ENCODE results near the gene TMEM19. TPM values are rescaled to one million over a fixed set of nuclear protein-coding genes. Genes with fewer than 3 reads are reported as not detected.

TMEM19 gene
- total RNA-seq (12.7 and 12.9 TPM in 2 replicates), polyA plus RNA-seq (12.1 and 19.8 TPM in 2 replicates)

GRCh38 chr12:71685914-71686657 is at the start of gene TMEM19:
Gene TMEM19, plus strand, starts transcription at chr12:71686082. Its CDS starts 599 bp downstream, at chr12:71686681.
- Histone ChIP-seq H3K36me3 (no peaks in the 10 kb centered on the region), H3K4me1 (ENCODE audit: low read depth) (peaks cover 13% of the 10 kb centered on the region), H3K4me3 (peak within 1 kb of the TSS; percentile 63), H3K27me3 (no peaks in the 10 kb centered on the region), H3K27ac (peak within 1 kb of the TSS; percentile 94), H3K9me3 (ENCODE audit: low read depth) (no peaks in the 10 kb centered on the region)
- DNase-seq (ENCODE audit: low read depth in 1 of 2, low spot score in 1 of 2), result peak; percentile 93 to 95
- peak; percentile 29 for TF ChIP-seq CTCF (IDR thresholded peaks at IDR 0.05; ENCODE audit: low read depth, low read length)

- Histone ChIP-seq H3K9me3 (ENCODE audit: low read depth) (no peaks in the 10 kb centered on the region), H3K27me3 (no peaks in the 10 kb centered on the region), H3K27ac (no peak overlapping the region), H3K36me3 (peaks cover 83% of the 10 kb centered on the region), H3K4me3 (no peak overlapping the region), H3K4me1 (ENCODE audit: low read depth) (no peaks in the 10 kb centered on the region)
- DNase-seq (ENCODE audit: low read depth in 1 of 2, low spot score in 1 of 2), result peak; percentile 80 to 85
- TF ChIP-seq CTCF (IDR thresholded peaks at IDR 0.05; ENCODE audit: low read depth, low read length), result peak; percentile 80
These were observed 49.2 kb upstream of the TMEM19 start for GRCh38 chr12:71636704-71637115.

DNA sequence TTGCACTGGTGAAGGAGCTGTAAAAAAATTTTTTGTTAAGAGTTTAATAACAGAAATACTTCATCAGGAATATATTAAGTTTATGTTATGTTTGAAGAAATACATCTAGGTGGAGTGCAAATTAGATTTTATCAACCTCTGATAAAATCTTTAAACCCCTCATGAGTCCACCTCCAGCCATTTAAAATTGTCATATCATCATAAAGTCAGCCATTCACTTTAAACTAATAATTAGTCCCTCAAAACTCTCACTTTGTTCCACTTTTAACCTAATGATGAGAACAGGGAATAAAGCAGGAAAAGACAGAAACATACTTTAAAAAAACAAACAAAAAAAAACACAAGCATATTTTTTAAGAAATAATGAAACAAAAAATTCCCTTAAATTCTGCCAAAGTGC is 47.4 kb upstream of the TMEM19 start:
- no peaks in the 10 kb centered on the region for H3K4me1 ChIP-seq (ENCODE audit: low read depth)
- H3K9me3 ChIP-seq (ENCODE audit: low read depth), result no peaks in the 10 kb centered on the region
- H3K27me3 ChIP-seq, result no peaks in the 10 kb centered on the region
- peaks cover 83% of the 10 kb centered on the region for H3K36me3 ChIP-seq
- no peak for DNase-seq (ENCODE audit: low read depth in 1 of 2, low spot score in 1 of 2)
- no peak overlapping the region for H3K4me3 ChIP-seq
- TF ChIP-seq CTCF (IDR thresholded peaks at IDR 0.05; ENCODE audit: low read depth, low read length), result no peak
- no peak overlapping the region for H3K27ac ChIP-seq

- no peak overlapping the region for H3K27ac ChIP-seq
- no peaks in the 10 kb centered on the region for H3K9me3 ChIP-seq (ENCODE audit: low read depth)
- DNase-seq (ENCODE audit: low read depth in 1 of 2, low spot score in 1 of 2), result peak in 1 of 2 donors; percentile 40
- no peaks in the 10 kb centered on the region for H3K27me3 ChIP-seq
- peaks cover 83% of the 10 kb centered on the region for H3K36me3 ChIP-seq
- no peak overlapping the region for H3K4me3 ChIP-seq
- peak; percentile 11 for TF ChIP-seq CTCF (IDR thresholded peaks at IDR 0.05; ENCODE audit: low read depth, low read length)
- no peaks in the 10 kb centered on the region for H3K4me1 ChIP-seq (ENCODE audit: low read depth)
These were observed 46.5 kb upstream of the TMEM19 start for GRCh38 chr12:71639341-71639760.

- Histone ChIP-seq H3K36me3 (peaks cover 78% of the 10 kb centered on the region), H3K9me3 (ENCODE audit: low read depth) (no peaks in the 10 kb centered on the region), H3K27me3 (no peaks in the 10 kb centered on the region), H3K4me3 (no peak overlapping the region), H3K27ac (peak overlapping the region; percentile 14), H3K4me1 (ENCODE audit: low read depth) (no peaks in the 10 kb centered on the region)
- TF ChIP-seq CTCF (IDR thresholded peaks at IDR 0.05; ENCODE audit: low read depth, low read length), result no peak
- DNase-seq (ENCODE audit: low read depth in 1 of 2, low spot score in 1 of 2), result no peak
These were observed 45.6 kb upstream of the TMEM19 start for GRCh38 chr12:71640316-71640715.
